AG04450 (cell line): ENCODE results near the gene SMTNL2. TPM values are rescaled to one million over a fixed set of nuclear protein-coding genes. Genes with fewer than 3 reads are reported as not detected.

Experiments used
- CTCF ChIA-PET: fragments of 300-600, 350-600 bp; formaldehyde crosslinking; extraction: SDS; loops from one replicate; lab custom pipeline; 2022; ENCODE audit warnings: antibody characterized with exemption, inconsistent platforms; lab: Charles Lee
- POLR2A ChIA-PET: fragments of 350-600 bp; formaldehyde crosslinking; extraction: SDS; loops from one replicate; lab custom pipeline; 2021; ENCODE audit warnings: antibody characterized with exemption, inconsistent platforms; lab: Yijun Ruan, JAX
- DNase-seq: peaks from one replicate; pipeline ENCODE4 v3.0.0-alpha.2; 2011; ENCODE audit warnings: low read depth, low spot score
- H3K27ac ChIP-seq: one replicate; pipeline ENCODE4 v1.5.1; 2012; ENCODE audit warnings: low read depth, low read length, control low read depth
- H3K27me3 ChIP-seq: one replicate; pipeline ENCODE4 v1.6.0; 2012; ENCODE audit warnings: low read length; ENCODE audit not compliant: control insufficient read depth, insufficient read depth
- H3K4me3 ChIP-seq: 2 replicates; pipeline ENCODE4 v1.5.1; 2011; ENCODE audit warnings: mild to moderate bottlenecking, low read depth, low read length, control low read depth
- H3K9me3 ChIP-seq: 2 replicates; pipeline ENCODE4 v1.5.1; 2012; ENCODE audit warnings: low read length; ENCODE audit not compliant: control insufficient read depth, insufficient read depth
- CTCF ChIP-seq: IDR thresholded peaks from 2 replicates; pipeline ENCODE4 v1.5.1; 2011; ENCODE audit warnings: low read depth, low read length, control low read depth, inconsistent platforms
- polyA plus RNA-seq: library from polyadenylated mRNA; depleted of rRNA; stranded (reverse); fragments of >200 nt; gene quantifications from 2 replicates; pipeline ENCODE4 v1.2.3, GENCODE V29; 2011

The SMTNL2 gene
- polyA plus RNA-seq, 1 experiment = 0.04 TPM

- no peak overlapping the region for H3K4me3 ChIP-seq
- no peak for DNase-seq
- ChIA-PET CTCF (no interaction called here), POLR2A (no interaction called here)
- peaks cover 14% of the 10 kb centered on the region for H3K27me3 ChIP-seq
- peaks cover 4% of the 10 kb centered on the region; the same call in 1 of the 2 replicates for H3K9me3 ChIP-seq
- TF ChIP-seq CTCF = no peak
- no peak overlapping the region for H3K27ac ChIP-seq
These were observed 25.1 kb upstream of the SMTNL2 start for GRCh38 chr17:4559139-4559791.

GRCh38 chr17:4559966-4560365 lies 24.4 kb upstream of the SMTNL2 start:
- CTCF ChIA-PET = interaction anchor here (0.6 to 1.0 kb wide), 2 partner anchors 9 to 66 kb away, joined by 3 read pairs; no protein-coding TSS in a partner anchor
- DNase-seq = no peak
- Histone ChIP-seq H3K4me3 (no peak overlapping the region), H3K27me3 (peaks cover 14% of the 10 kb centered on the region), H3K9me3 (peaks cover 1% of the 10 kb centered on the region; the same call in 1 of the 2 replicates), H3K27ac (no peak overlapping the region)
- TF ChIP-seq CTCF = no peak
- POLR2A ChIA-PET = no interaction called here

GRCh38 chr17:4560421-4560820 lies 23.9 kb upstream of the SMTNL2 start, which contains the start of gene GGT6:
Gene GGT6 (minus strand): TSS chr17:4560577. CDS start chr17:4560521, 56 bp downstream.
- POLR2A ChIA-PET = no interaction called here
- Histone ChIP-seq H3K9me3 (no peaks in the 10 kb centered on the region), H3K27me3 (peaks cover 14% of the 10 kb centered on the region), H3K4me3 (no peak within 1 kb of the TSS), H3K27ac (no peak within 1 kb of the TSS)
- no peak for TF ChIP-seq CTCF
- DNase-seq = no peak
- CTCF ChIA-PET = interaction anchor here (0.6 to 1.0 kb wide), 2 partner anchors 9 to 65 kb away, joined by 3 read pairs; no protein-coding TSS in a partner anchor

- Histone ChIP-seq H3K27me3 (peaks cover 14% of the 10 kb centered on the region), H3K4me3 (no peak overlapping the region), H3K9me3 (no peaks in the 10 kb centered on the region), H3K27ac (no peak overlapping the region)
- CTCF ChIA-PET = interaction anchor here (0.6 to 1.0 kb wide), 2 partner anchors 9 to 65 kb away, joined by 3 read pairs; no protein-coding TSS in a partner anchor
- no peak for DNase-seq
- POLR2A ChIA-PET = no interaction called here
- TF ChIP-seq CTCF = peak; percentile 10; the same call in 1 of the 2 replicates
These were observed 23.5 kb upstream of the SMTNL2 start for GRCh38 chr17:4560837-4561256.
